GM15510 (cell line): ENCODE measurements around the gene DDX41.
A peak's percentile ranks its signal among the peaks of the same experiment; 100 is the strongest.

Experiments used
- POLR2A ChIP-seq: IDR thresholded peaks from 3 replicates; pipeline ENCODE4 v1.6.1; 2011; ENCODE audit warnings: borderline replicate concordance; ENCODE audit not compliant: insufficient read length; ENCODE audit errors: extremely low read depth

The DDX41 gene

GRCh38 chr5:177510567-177511053, 6.2 kb downstream of the DDX41 start:
- TF ChIP-seq POLR2A, result peak; percentile 48

- TF ChIP-seq POLR2A, result peak; percentile 45
These were observed 6.7 kb downstream of the DDX41 start for GRCh38 chr5:177509991-177510566.

GRCh38 chr5:177509381-177509951, 7.3 kb downstream of the DDX41 start, which contains the start of gene DOK3:
DOK3 (minus strand) TSS chr5:177509826; CDS start chr5:177509540, 286 bp downstream.
- peak; percentile 57 for TF ChIP-seq POLR2A

GRCh38 chr5:177508837-177509236, 7.9 kb downstream of the DDX41 start:
- TF ChIP-seq POLR2A, result peak; percentile 84

GRCh38 chr5:177508221-177508611, 8.5 kb downstream of the DDX41 start:
- TF ChIP-seq POLR2A, result no peak

GRCh38 chr5:177507596-177508220, 9.1 kb downstream of the DDX41 start:
- TF ChIP-seq POLR2A, result no peak

GRCh38 chr5:177507165-177507564, 9.6 kb downstream of the DDX41 start:
- TF ChIP-seq POLR2A, result no peak

GRCh38 chr5:177505075-177505474, 11.7 kb downstream of the DDX41 start:
- TF ChIP-seq POLR2A, result no peak

GRCh38 chr5:177504086-177505056, 12.4 kb downstream of the DDX41 start:
- no peak for TF ChIP-seq POLR2A

GRCh38 chr5:177503351-177504085, 13.2 kb downstream of the DDX41 start:
- no peak for TF ChIP-seq POLR2A

- no peak for TF ChIP-seq POLR2A
These were observed 13.9 kb downstream of the DDX41 start for GRCh38 chr5:177502886-177503285.

GRCh38 chr5:177501874-177502678, 14.7 kb downstream of the DDX41 start:
- TF ChIP-seq POLR2A, result no peak
